Measurements from ENCODE around the gene KNDC1.

GRCh38 chr10:133124357-133125211 lies 35.4 kb upstream of the KNDC1 start:
- TF ChIP-seq CTCF (IDR thresholded peaks at IDR 0.05; ENCODE audit: extremely low read depth in 1 of 2, insufficient read depth in 1 of 2, low read depth in 1 of 2, low read length in 2 of 2) (peak; percentile 19 to 65), EZH2 (IDR thresholded peaks at IDR 0.05; ENCODE audit: borderline replicate concordance, low read depth, low read length, severe bottlenecking) (no peak), POLR2AphosphoS5 (IDR thresholded peaks at IDR 0.05; ENCODE audit: insufficient read depth, low read depth, low read length) (no peak), POLR2A (IDR thresholded peaks at IDR 0.05; ENCODE audit: low read depth, low read length) (no peak), JUN (IDR thresholded peaks at IDR 0.05; ENCODE audit: borderline replicate concordance, insufficient read depth, insufficient read length, low read depth) (no peak), MAX (IDR thresholded peaks at IDR 0.05; ENCODE audit: insufficient read depth, insufficient read length) (no peak), MYC (IDR thresholded peaks at IDR 0.05; ENCODE audit: low read depth, low read length) (no peak)
